Fibroblast of lung (primary cell): ENCODE data around the gene FSD1. TPM values are rescaled to one million over a fixed set of nuclear protein-coding genes. Genes with fewer than 3 reads are reported as not detected.

ENCODE experiments used
- DNase-seq, 2 donors: peaks; one replicate each; pipeline versions ENCODE4 v3.0.0 to v3.0.0-alpha.2; 2010; ENCODE audit warnings: low read depth in 2 of 2
- H2AFZ ChIP-seq: 2 replicates; pipeline ENCODE4 v1.5.1; 2012; ENCODE audit warnings: low read length, control low read depth, inconsistent platforms
- H3K27ac ChIP-seq: 2 replicates; pipeline ENCODE4 v1.5.1; 2011; ENCODE audit warnings: low read length, control low read depth; ENCODE audit not compliant: insufficient read depth
- H3K27me3 ChIP-seq: 2 replicates; pipeline ENCODE4 v1.5.1; 2011; ENCODE audit warnings: mild to moderate bottlenecking, low read length; ENCODE audit not compliant: control insufficient read depth, insufficient read depth
- H3K36me3 ChIP-seq: 2 replicates; pipeline ENCODE4 v1.5.1; 2011; ENCODE audit warnings: low read length; ENCODE audit not compliant: control insufficient read depth, insufficient read depth
- H3K4me1 ChIP-seq: 2 replicates; pipeline ENCODE4 v1.5.1; 2011; ENCODE audit warnings: low read length; ENCODE audit not compliant: control insufficient read depth, insufficient read depth; ENCODE audit errors: extremely low read depth
- H3K4me2 ChIP-seq: 2 replicates; pipeline ENCODE4 v1.5.1; 2011; ENCODE audit warnings: low read length, control low read depth; ENCODE audit not compliant: insufficient read depth; ENCODE audit errors: extremely low read depth
- H3K4me3 ChIP-seq, 4 experiments: fragments of 200-600 bp in 1 of 4; sonication (generic) in 1 of 4; replicated peaks in 1 of 4; 2 replicates each; pipeline ENCODE4 v1.5.1; 2011 to 2016; ENCODE audit warnings: low read length in 4 of 4, low read depth in 3 of 4, mild to moderate bottlenecking in 3 of 4, control low read depth in 2 of 4, inconsistent platforms in 1 of 4, mixed read lengths in 1 of 4; ENCODE audit not compliant: insufficient read depth in 1 of 4; ENCODE audit errors: control extremely low read depth in 1 of 4
- H3K79me2 ChIP-seq: 2 replicates; pipeline ENCODE4 v1.5.1; 2012; ENCODE audit warnings: mild to moderate bottlenecking, low read length, inconsistent platforms; ENCODE audit not compliant: control insufficient read depth, insufficient read depth
- H3K9ac ChIP-seq: 2 replicates; pipeline ENCODE4 v1.5.1; 2011; ENCODE audit warnings: mild to moderate bottlenecking, low read length, control low read depth; ENCODE audit not compliant: insufficient read depth
- H3K9me3 ChIP-seq: 2 replicates; pipeline ENCODE4 v1.5.1; 2012; ENCODE audit warnings: low read depth, low read length; ENCODE audit not compliant: control insufficient read depth, insufficient read depth
- H4K20me1 ChIP-seq: 2 replicates; pipeline ENCODE4 v1.5.1; 2011; ENCODE audit warnings: low read length; ENCODE audit not compliant: control insufficient read depth, insufficient read depth; ENCODE audit errors: extremely low read depth
- CTCF ChIP-seq, 2 donors: IDR thresholded peaks in 1 of 2; conservative IDR thresholded peaks in 1 of 2; 1 replicate in 1 of 2; 2 replicates in 1 of 2; pipeline ENCODE4 v1.5.1; 2011 to 2012; ENCODE audit warnings: low read length in 2 of 2, control low read depth in 1 of 2, inconsistent platforms in 1 of 2, low read depth in 1 of 2, mild to moderate bottlenecking in 1 of 2
- EZH2 ChIP-seq: IDR thresholded peaks from 2 replicates; pipeline ENCODE4 v1.5.1; 2012; ENCODE audit warnings: low read length, control low read depth, mild to moderate bottlenecking; ENCODE audit errors: missing control alignments
- polyA plus RNA-seq, 2 donors: library from polyadenylated mRNA; depleted of rRNA in 1 of 2; stranded (reverse) in 1 of 2; unstranded in 1 of 2; fragments of >200 nt; gene quantifications; 2 replicates each; pipeline ENCODE4 v1.2.1, GENCODE V29; 2011 to 2012; ENCODE audit warnings: missing spikeins in 1 of 2
- total RNA-seq: library from RNA; depleted of rRNA; stranded (reverse); fragments of >200 nt; gene quantifications from 2 replicates; pipeline ENCODE4 v1.2.1, GENCODE V29; 2014

The FSD1 gene
- total and polyA plus RNA-seq, 2 donors (not counting 1 experiment from before 2014, with no cell fraction given): 4.6 to 10.1 TPM

- Histone ChIP-seq H3K9ac (no peak overlapping the region), H3K4me2 (peak overlapping the region; percentile 64), H3K79me2 (peaks cover 84% of the 10 kb centered on the region), H3K27ac (peak overlapping the region; percentile 77), H3K27me3 (no peaks in the 10 kb centered on the region), H4K20me1 (no peaks in the 10 kb centered on the region), H3K9me3 (no peaks in the 10 kb centered on the region), H3K36me3 (peaks cover 10% of the 10 kb centered on the region), H3K4me1 (peaks cover 59% of the 10 kb centered on the region), H2AFZ (no peak overlapping the region), H3K4me3 (no peak overlapping the region)
- DNase-seq: no peak
- no peak for TF ChIP-seq CTCF (conservative IDR thresholded peaks at IDR 0.05 in 1 of 2, IDR thresholded peaks at IDR 0.05 in 1 of 2; ENCODE audit: low read depth in 1 of 2, low read length in 2 of 2)
- no peak for TF ChIP-seq EZH2
Observed at GRCh38 chr19:4373013-4373367, 68.6 kb downstream of the FSD1 start.

Other genes starting within 250 kb of the FSD1 start
- 11.8 and 17.7 TPM in 2 replicates for gene ZBTB7A, start 237.7 kb upstream of the FSD1 start, total RNA-seq
- gene ZBTB7A, start 237.7 kb upstream of the FSD1 start, polyA plus RNA-seq: 4.7 and 4.9 TPM in 2 replicates
- gene MAP2K2, start 180.5 kb upstream of the FSD1 start, total RNA-seq: 159 and 177 TPM in 2 replicates
- gene MAP2K2, start 180.5 kb upstream of the FSD1 start, polyA plus RNA-seq: 61.6 and 100 TPM in 2 replicates
- 0.17 TPM in 1 of 2 replicates, not detected in the other for gene CREB3L3, start 151.0 kb upstream of the FSD1 start, total RNA-seq
- gene CREB3L3, start 151.0 kb upstream of the FSD1 start, polyA plus RNA-seq: not detected in 2 replicates
- 9.2 and 10.0 TPM in 2 replicates for gene SIRT6, start 122.0 kb upstream of the FSD1 start, total RNA-seq
- 8.8 and 11.0 TPM in 2 replicates for gene SIRT6, start 122.0 kb upstream of the FSD1 start, polyA plus RNA-seq
- gene ANKRD24, start 121.9 kb upstream of the FSD1 start, total RNA-seq: 2.3 and 2.6 TPM in 2 replicates
- gene ANKRD24, start 121.9 kb upstream of the FSD1 start, polyA plus RNA-seq: 0.09 and 0.14 TPM in 2 replicates
- gene EBI3, start 75.1 kb upstream of the FSD1 start, total RNA-seq: not detected in 2 replicates
- 0.05 and 0.14 TPM in 2 replicates for gene EBI3, start 75.1 kb upstream of the FSD1 start, polyA plus RNA-seq
- 12.6 and 14.7 TPM in 2 replicates for gene YJU2, start 57.5 kb upstream of the FSD1 start, total RNA-seq
- 10.7 and 16.3 TPM in 2 replicates for gene YJU2, start 57.5 kb upstream of the FSD1 start, polyA plus RNA-seq
- gene SHD, start 25.3 kb upstream of the FSD1 start, total RNA-seq: not detected in 2 replicates
- not detected in 2 replicates for gene SHD, start 25.3 kb upstream of the FSD1 start, polyA plus RNA-seq
- not detected in 2 replicates for gene TMIGD2, start 2.2 kb upstream of the FSD1 start, total RNA-seq
- gene TMIGD2, start 2.2 kb upstream of the FSD1 start, polyA plus RNA-seq: not detected in 2 replicates
- 4.4 and 4.8 TPM in 2 replicates for gene STAP2, start 34.2 kb downstream of the FSD1 start, total RNA-seq
- gene STAP2, start 34.2 kb downstream of the FSD1 start, polyA plus RNA-seq: 1.7 and 2.2 TPM in 2 replicates
- 6.4 and 7.1 TPM in 2 replicates for gene MPND, start 39.0 kb downstream of the FSD1 start, total RNA-seq
- 2.7 and 3.8 TPM in 2 replicates for gene MPND, start 39.0 kb downstream of the FSD1 start, polyA plus RNA-seq
- 20.3 and 23.9 TPM in 2 replicates for gene SH3GL1, start 95.9 kb downstream of the FSD1 start, total RNA-seq
- 44.9 and 58.7 TPM in 2 replicates for gene SH3GL1, start 95.9 kb downstream of the FSD1 start, polyA plus RNA-seq
- gene CHAF1A, start 98.0 kb downstream of the FSD1 start, total RNA-seq: 3.9 and 5.9 TPM in 2 replicates
- 5.9 and 15.4 TPM in 2 replicates for gene CHAF1A, start 98.0 kb downstream of the FSD1 start, polyA plus RNA-seq
- 98.9 and 114 TPM in 2 replicates for gene UBXN6, start 153.2 kb downstream of the FSD1 start, total RNA-seq
- gene UBXN6, start 153.2 kb downstream of the FSD1 start, polyA plus RNA-seq: 49.1 and 53.3 TPM in 2 replicates
- gene HDGFL2, start 167.7 kb downstream of the FSD1 start, total RNA-seq: 47.8 and 51.2 TPM in 2 replicates
- 19.5 and 23.6 TPM in 2 replicates for gene HDGFL2, start 167.7 kb downstream of the FSD1 start, polyA plus RNA-seq
- gene PLIN4, start 213.9 kb downstream of the FSD1 start, total RNA-seq: 2.6 and 5.3 TPM in 2 replicates
- 0.05 and 0.07 TPM in 2 replicates for gene PLIN4, start 213.9 kb downstream of the FSD1 start, polyA plus RNA-seq
- not detected in 2 replicates for gene PLIN5, start 230.6 kb downstream of the FSD1 start, total RNA-seq
- not detected in 2 replicates for gene PLIN5, start 230.6 kb downstream of the FSD1 start, polyA plus RNA-seq
- not detected in 2 replicates for gene LRG1, start 235.4 kb downstream of the FSD1 start, total RNA-seq
- 0.10 TPM in 1 of 2 replicates, not detected in the other for gene LRG1, start 235.4 kb downstream of the FSD1 start, polyA plus RNA-seq